ENCODE data around the gene CWF19L2.
"Not testable (repeated sequence)": the region's sequence is repeated elsewhere in the genome, so short reads cannot be mapped to it uniquely, and the experiment has no call there.

Gene CWF19L2

GRCh38 chr11:107457558-107458271, at the start of gene CWF19L2:
Gene CWF19L2, minus strand, starts transcription at chr11:107457825. Its CDS starts 9 bp downstream, at chr11:107457816.
- Histone ChIP-seq H3K9ac (ENCODE audit: low read length) (peak within 1 kb of the TSS; percentile 76), H3K27me3 (ENCODE audit: control insufficient read depth, insufficient read depth, low read length) (no peaks in the 10 kb centered on the region), H3K36me3 (ENCODE audit: control insufficient read depth, insufficient read depth, low read length) (peaks cover 15% of the 10 kb centered on the region), H3K27ac (ENCODE audit: low read depth, low read length) (peak within 1 kb of the TSS; percentile 47; the same call in 1 of the 2 replicates), H3K4me3 (ENCODE audit: low read depth, low read length) (peak within 1 kb of the TSS; percentile 92), H3K9me3 (ENCODE audit: control insufficient read depth, insufficient read depth, low read depth, low read length) (no peaks in the 10 kb centered on the region), H3K4me1 (ENCODE audit: control insufficient read depth, insufficient read depth, low read length) (no peaks in the 10 kb centered on the region)

GRCh38 chr11:107505647-107506225, 48.1 kb upstream of the CWF19L2 start:
- H3K36me3 ChIP-seq (ENCODE audit: control insufficient read depth, insufficient read depth, low read length), result peaks cover 30% of the 10 kb centered on the region
- no peak overlapping the region for H3K9ac ChIP-seq (ENCODE audit: low read length)
- H3K9me3 ChIP-seq (ENCODE audit: control insufficient read depth, insufficient read depth, low read depth, low read length), result peaks cover 7% of the 10 kb centered on the region
- H3K27ac ChIP-seq (ENCODE audit: low read depth, low read length), result no peak overlapping the region
- no peak overlapping the region for H3K4me3 ChIP-seq (ENCODE audit: low read depth, low read length)
- H3K4me1 ChIP-seq (ENCODE audit: control insufficient read depth, insufficient read depth, low read length), result no peaks in the 10 kb centered on the region
- no peaks in the 10 kb centered on the region for H3K27me3 ChIP-seq (ENCODE audit: control insufficient read depth, insufficient read depth, low read length)

- Histone ChIP-seq H3K9me3 (ENCODE audit: control insufficient read depth, insufficient read depth, low read depth, low read length) (peaks cover 7% of the 10 kb centered on the region), H3K36me3 (ENCODE audit: control insufficient read depth, insufficient read depth, low read length) (peaks cover 30% of the 10 kb centered on the region), H3K27ac (ENCODE audit: low read depth, low read length) (no peak overlapping the region), H3K4me3 (ENCODE audit: low read depth, low read length) (no peak overlapping the region), H3K9ac (ENCODE audit: low read length) (no peak overlapping the region), H3K27me3 (ENCODE audit: control insufficient read depth, insufficient read depth, low read length) (no peaks in the 10 kb centered on the region), H3K4me1 (ENCODE audit: control insufficient read depth, insufficient read depth, low read length) (no peaks in the 10 kb centered on the region)
Measured at GRCh38 chr11:107504981-107505380, 47.4 kb upstream of the CWF19L2 start.

GRCh38 chr11:107501713-107502112, 44.1 kb upstream of the CWF19L2 start:
- H3K4me1 ChIP-seq (ENCODE audit: control insufficient read depth, insufficient read depth, low read length), result no peaks in the 10 kb centered on the region
- H3K9ac ChIP-seq (ENCODE audit: low read length), result no peak overlapping the region
- no peaks in the 10 kb centered on the region for H3K27me3 ChIP-seq (ENCODE audit: control insufficient read depth, insufficient read depth, low read length)
- H3K27ac ChIP-seq (ENCODE audit: low read depth, low read length), result no peak overlapping the region
- no peak overlapping the region for H3K4me3 ChIP-seq (ENCODE audit: low read depth, low read length)
- H3K9me3 ChIP-seq (ENCODE audit: control insufficient read depth, insufficient read depth, low read depth, low read length), result peaks cover 7% of the 10 kb centered on the region
- H3K36me3 ChIP-seq (ENCODE audit: control insufficient read depth, insufficient read depth, low read length), result peaks cover 30% of the 10 kb centered on the region

GRCh38 chr11:107497371-107497770, 39.7 kb upstream of the CWF19L2 start:
- H3K36me3 ChIP-seq (ENCODE audit: control insufficient read depth, insufficient read depth, low read length), result peaks cover 11% of the 10 kb centered on the region
- H3K4me3 ChIP-seq (ENCODE audit: low read depth, low read length); H3K9ac ChIP-seq (ENCODE audit: low read length); H3K27me3 ChIP-seq (ENCODE audit: control insufficient read depth, insufficient read depth, low read length); H3K4me1 ChIP-seq (ENCODE audit: control insufficient read depth, insufficient read depth, low read length); H3K27ac ChIP-seq (ENCODE audit: low read depth, low read length); H3K9me3 ChIP-seq (ENCODE audit: control insufficient read depth, insufficient read depth, low read depth, low read length): not testable (repeated sequence)

- Histone ChIP-seq H3K4me1 (ENCODE audit: control insufficient read depth, insufficient read depth, low read length) (no peaks in the 10 kb centered on the region), H3K9ac (ENCODE audit: low read length) (no peak overlapping the region), H3K4me3 (ENCODE audit: low read depth, low read length) (no peak overlapping the region), H3K27me3 (ENCODE audit: control insufficient read depth, insufficient read depth, low read length) (no peaks in the 10 kb centered on the region), H3K36me3 (ENCODE audit: control insufficient read depth, insufficient read depth, low read length) (no peaks in the 10 kb centered on the region), H3K27ac (ENCODE audit: low read depth, low read length) (no peak overlapping the region), H3K9me3 (ENCODE audit: control insufficient read depth, insufficient read depth, low read depth, low read length) (no peaks in the 10 kb centered on the region)
Measured at GRCh38 chr11:107496011-107496410, 38.4 kb upstream of the CWF19L2 start.

DNA sequence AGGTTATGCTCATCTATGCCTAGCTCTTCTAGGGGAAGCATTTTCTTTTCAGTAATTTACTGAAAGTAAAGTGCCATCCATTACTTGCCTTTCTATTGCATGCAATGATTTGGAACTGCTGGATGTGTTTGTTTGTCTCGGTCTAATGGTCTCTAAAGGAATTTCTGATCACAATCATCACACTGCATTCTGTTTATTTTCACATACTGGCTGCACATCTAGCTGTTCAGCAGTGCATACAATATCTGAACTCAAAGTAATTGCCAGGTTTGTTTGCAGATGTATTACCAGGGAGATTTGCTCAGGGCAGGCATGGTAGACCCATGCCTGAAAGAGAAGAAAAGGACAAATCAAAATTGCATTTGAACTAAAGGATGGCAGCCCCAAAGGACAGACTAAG, 36.4 kb upstream of the CWF19L2 start:
- no peak overlapping the region for H3K4me3 ChIP-seq (ENCODE audit: low read depth, low read length)
- H3K27ac ChIP-seq (ENCODE audit: low read depth, low read length), result no peak overlapping the region
- H3K9ac ChIP-seq (ENCODE audit: low read length), result no peak overlapping the region
- H3K4me1 ChIP-seq (ENCODE audit: control insufficient read depth, insufficient read depth, low read length), result no peaks in the 10 kb centered on the region
- H3K36me3 ChIP-seq (ENCODE audit: control insufficient read depth, insufficient read depth, low read length), result no peaks in the 10 kb centered on the region
- no peaks in the 10 kb centered on the region for H3K27me3 ChIP-seq (ENCODE audit: control insufficient read depth, insufficient read depth, low read length)
- H3K9me3 ChIP-seq (ENCODE audit: control insufficient read depth, insufficient read depth, low read depth, low read length), result no peaks in the 10 kb centered on the region

GRCh38 chr11:107493117-107493516, 35.5 kb upstream of the CWF19L2 start:
- Histone ChIP-seq H3K27me3 (ENCODE audit: control insufficient read depth, insufficient read depth, low read length) (no peaks in the 10 kb centered on the region), H3K27ac (ENCODE audit: low read depth, low read length) (no peak overlapping the region), H3K4me3 (ENCODE audit: low read depth, low read length) (no peak overlapping the region), H3K9ac (ENCODE audit: low read length) (no peak overlapping the region), H3K36me3 (ENCODE audit: control insufficient read depth, insufficient read depth, low read length) (no peaks in the 10 kb centered on the region), H3K4me1 (ENCODE audit: control insufficient read depth, insufficient read depth, low read length) (no peaks in the 10 kb centered on the region), H3K9me3 (ENCODE audit: control insufficient read depth, insufficient read depth, low read depth, low read length) (0 out of 2 replicates have a peak, but pooled peaks cover 2% of the 10 kb centered on the region)

DNA sequence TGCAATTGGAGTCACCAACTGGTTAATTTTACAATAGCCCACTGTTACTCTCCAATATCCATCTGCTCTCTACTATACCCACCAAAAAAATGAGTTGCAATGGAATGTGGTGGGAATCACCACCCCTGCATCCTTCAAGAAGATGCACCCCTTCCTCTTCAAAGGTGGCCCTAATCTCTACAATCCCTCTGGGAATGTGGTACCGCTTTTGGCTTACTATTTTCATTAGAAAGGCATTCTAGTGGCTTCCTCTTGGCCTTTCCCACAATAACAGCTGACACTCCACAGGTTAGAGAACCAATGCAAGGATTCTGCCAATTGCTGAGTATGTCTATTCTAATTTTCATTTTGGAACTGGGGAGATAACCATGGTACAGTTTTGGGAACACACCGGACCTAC, 33.2 kb upstream of the CWF19L2 start:
- Histone ChIP-seq H3K4me1 (ENCODE audit: control insufficient read depth, insufficient read depth, low read length) (no peaks in the 10 kb centered on the region), H3K9ac (ENCODE audit: low read length) (no peak overlapping the region), H3K27me3 (ENCODE audit: control insufficient read depth, insufficient read depth, low read length) (no peaks in the 10 kb centered on the region), H3K27ac (ENCODE audit: low read depth, low read length) (no peak overlapping the region), H3K9me3 (ENCODE audit: control insufficient read depth, insufficient read depth, low read depth, low read length) (0 out of 2 replicates have a peak, but pooled peaks cover 2% of the 10 kb centered on the region), H3K4me3 (ENCODE audit: low read depth, low read length) (no peak overlapping the region), H3K36me3 (ENCODE audit: control insufficient read depth, insufficient read depth, low read length) (no peaks in the 10 kb centered on the region)

GRCh38 chr11:107482234-107482633, 24.6 kb upstream of the CWF19L2 start:
- H3K4me1 ChIP-seq (ENCODE audit: control insufficient read depth, insufficient read depth, low read length), result no peaks in the 10 kb centered on the region
- H3K9me3 ChIP-seq (ENCODE audit: control insufficient read depth, insufficient read depth, low read depth, low read length), result no peaks in the 10 kb centered on the region
- H3K27me3 ChIP-seq (ENCODE audit: control insufficient read depth, insufficient read depth, low read length), result no peaks in the 10 kb centered on the region
- no peak overlapping the region for H3K27ac ChIP-seq (ENCODE audit: low read depth, low read length)
- H3K36me3 ChIP-seq (ENCODE audit: control insufficient read depth, insufficient read depth, low read length), result no peaks in the 10 kb centered on the region
- H3K4me3 ChIP-seq (ENCODE audit: low read depth, low read length), result no peak overlapping the region
- no peak overlapping the region for H3K9ac ChIP-seq (ENCODE audit: low read length)

DNA sequence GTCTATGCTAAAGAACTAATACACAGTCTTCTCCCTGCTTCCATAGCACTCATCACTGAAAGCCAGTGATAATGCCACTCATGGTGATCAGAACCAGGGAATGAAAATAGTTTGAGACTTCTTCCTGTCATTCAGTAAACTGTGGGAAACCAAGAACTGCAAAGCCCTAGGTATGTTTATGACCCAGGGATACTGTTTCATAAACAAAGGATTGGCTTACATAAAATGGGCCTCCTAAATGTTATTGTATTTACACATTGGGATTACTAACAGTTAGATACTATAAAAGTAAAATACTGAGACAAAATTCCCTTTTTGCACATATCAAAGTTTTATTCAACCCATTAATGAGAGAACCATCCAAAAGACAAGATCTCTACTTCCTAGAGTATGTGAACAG, 21.3 kb upstream of the CWF19L2 start:
- Histone ChIP-seq H3K27ac (ENCODE audit: low read depth, low read length) (no peak overlapping the region), H3K4me1 (ENCODE audit: control insufficient read depth, insufficient read depth, low read length) (no peaks in the 10 kb centered on the region), H3K36me3 (ENCODE audit: control insufficient read depth, insufficient read depth, low read length) (no peaks in the 10 kb centered on the region), H3K9ac (ENCODE audit: low read length) (no peak overlapping the region), H3K9me3 (ENCODE audit: control insufficient read depth, insufficient read depth, low read depth, low read length) (no peaks in the 10 kb centered on the region), H3K4me3 (ENCODE audit: low read depth, low read length) (no peak overlapping the region), H3K27me3 (ENCODE audit: control insufficient read depth, insufficient read depth, low read length) (no peaks in the 10 kb centered on the region)

All from HUES6 (cell line).